GM18520 (cell line): Measurements from ENCODE around the gene ITGA6.

Experiments used
- ATAC-seq: cut with Tn5 transposase; IDR thresholded peaks from one replicate; pipeline ENCODE4 v1.9.1; 2021; ENCODE audit not compliant: unreplicated experiment

ITGA6 gene

DNA sequence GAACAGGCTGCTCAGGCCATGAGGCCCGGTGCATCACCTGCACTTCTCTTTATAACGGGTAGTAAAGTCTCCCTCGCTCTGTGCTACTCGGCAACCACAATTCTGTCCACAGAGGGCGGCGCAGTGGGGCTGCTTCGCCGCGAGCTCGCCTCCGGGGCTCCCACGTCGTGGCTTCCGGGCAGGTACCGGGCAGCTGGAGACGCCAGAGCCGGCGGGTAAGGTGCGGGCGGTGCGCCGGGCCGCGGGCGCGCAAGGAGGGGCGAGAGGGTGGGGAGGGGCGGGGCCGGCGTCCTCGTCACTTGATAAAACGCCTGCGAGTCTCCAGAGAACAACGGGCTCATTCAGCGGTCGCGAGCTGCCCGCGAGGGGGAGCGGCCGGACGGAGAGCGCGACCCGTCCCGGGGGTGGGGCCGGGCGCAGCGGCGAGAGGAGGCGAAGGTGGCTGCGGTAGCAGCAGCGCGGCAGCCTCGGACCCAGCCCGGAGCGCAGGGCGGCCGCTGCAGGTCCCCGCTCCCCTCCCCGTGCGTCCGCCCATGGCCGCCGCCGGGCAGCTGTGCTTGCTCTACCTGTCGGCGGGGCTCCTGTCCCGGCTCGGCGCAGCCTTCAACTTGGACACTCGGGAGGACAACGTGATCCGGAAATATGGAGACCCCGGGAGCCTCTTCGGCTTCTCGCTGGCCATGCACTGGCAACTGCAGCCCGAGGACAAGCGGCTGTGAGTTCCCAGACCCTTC is at the start of gene ITGA6:
ITGA6 (plus strand) TSS at position 331 of the 734 bp plus-strand sequence.
- no peak for ATAC-seq

DNA sequence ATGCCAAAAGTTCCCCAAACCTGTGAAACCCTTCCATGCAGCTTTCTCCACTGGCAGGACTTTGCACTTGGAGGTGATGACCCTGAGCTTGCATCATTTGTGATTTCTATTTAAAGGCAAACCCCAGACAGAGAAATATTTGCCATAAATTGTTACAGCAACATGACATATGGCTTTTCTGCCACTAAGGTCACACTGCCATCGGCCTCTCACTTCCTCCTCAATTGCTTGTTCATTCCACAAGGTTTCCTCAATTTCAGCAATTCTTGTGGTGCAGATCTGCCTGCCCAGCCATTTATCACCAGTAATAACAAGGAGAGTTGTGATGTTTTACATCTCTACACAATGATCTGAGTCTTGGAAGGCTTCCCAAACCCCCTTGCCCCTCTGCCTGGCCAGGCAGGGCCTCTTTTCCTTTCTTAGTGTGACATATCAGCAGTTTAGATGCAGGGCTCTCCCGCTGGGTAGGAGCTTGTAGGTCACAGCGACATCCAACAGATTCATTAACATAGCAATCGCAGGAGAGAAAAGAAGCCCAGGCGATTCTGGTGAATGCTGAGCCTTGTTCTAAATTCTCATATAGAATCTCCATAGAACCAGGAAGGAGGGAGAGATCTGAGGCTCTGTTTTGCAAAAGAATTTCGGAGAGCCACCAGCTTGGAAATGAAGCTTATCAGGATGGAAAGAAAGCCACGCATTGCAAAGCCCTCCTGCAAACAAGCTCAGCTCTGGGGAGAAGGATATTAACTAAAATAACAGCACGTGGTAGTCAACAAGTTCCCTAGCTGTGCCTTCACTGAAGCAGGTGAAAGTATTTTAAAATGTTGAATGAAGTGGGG is 46.7 kb upstream of the ITGA6 start:
- no peak for ATAC-seq

DNA sequence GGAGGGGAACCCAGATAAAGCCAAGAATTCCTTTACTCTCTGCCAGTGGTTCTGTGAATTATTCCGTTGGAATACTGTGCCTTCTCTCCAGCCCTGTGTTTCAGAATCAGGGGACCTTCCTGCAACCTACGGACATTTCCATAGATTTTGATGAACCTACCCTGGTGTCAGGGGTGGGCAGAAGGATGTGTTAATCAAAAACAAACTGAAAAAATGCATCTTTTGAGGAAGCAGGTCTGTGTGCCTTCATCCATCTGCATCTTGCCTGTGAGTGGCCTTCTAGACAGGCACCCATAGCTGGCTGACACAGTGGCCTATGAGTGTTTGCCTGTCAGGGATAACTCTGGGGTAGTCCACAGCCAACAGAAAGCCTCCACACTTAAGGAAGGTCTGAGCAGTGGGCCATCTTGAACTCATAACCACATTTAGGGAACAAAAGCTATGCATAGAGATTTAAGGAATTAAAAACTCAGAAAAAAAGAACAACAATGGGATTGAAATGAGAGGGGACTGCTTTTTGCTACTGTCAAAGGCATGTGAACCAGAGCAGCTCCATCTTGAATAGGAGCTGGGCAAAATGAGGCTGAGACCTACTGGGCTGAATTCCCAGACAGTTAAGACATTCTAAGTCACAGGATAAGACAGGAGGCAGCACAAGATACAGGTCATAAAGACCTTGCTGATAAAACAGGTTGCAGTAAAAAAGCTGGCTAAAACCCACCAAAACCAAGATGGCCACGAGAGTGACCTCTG is 45.9 kb upstream of the ITGA6 start:
- no peak for ATAC-seq

DNA sequence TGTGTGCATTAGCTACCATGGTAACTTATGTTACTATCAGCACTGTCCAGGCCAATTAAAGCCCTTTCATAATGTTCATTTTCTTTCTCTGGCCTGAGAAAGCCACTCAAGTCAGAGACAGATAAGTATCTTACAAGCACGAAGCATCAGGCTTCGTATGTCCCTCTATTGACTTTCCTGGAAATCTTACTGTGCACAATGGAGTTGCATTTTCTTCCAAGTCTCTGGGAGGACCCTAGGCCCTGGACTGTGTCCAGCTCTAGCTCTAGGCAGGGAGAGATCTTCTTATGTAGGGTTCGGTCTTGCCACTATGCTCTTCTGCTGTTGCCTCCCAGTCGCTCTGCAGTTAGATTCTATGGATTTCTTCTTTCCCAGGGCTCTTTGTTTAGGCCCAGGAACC is 40.0 kb upstream of the ITGA6 start:
- no peak for ATAC-seq

DNA sequence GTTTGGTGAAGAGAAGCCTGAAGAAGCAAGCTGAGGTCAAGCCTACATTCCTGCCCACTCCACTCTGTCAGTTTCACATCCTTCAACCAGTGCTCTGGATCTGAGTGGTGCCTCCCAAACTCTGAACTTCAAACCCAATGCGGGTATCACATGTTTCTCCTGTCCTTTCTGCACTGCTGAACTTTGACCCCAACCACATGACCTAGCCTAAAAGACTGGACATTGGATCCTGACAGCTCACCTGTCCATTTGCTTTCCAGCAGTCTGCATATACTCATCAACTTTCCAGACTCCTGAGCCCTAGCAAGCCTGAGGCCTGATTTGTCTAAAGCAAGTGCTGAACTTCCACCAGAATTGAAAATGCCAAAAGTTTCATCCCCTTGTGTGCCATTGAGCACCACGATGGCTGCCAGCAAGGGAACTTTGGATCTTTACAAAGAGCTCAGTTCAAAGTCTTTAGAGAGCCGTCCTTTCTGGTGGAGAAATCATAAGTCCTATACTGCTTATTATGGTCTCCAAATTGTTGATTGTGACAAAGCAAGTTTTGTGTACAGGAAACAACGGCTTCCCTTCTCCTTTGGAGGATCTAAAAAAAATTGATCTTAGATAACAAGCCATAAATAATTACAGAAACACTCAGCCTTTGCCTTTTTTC is 37.6 kb upstream of the ITGA6 start:
- no peak for ATAC-seq

DNA sequence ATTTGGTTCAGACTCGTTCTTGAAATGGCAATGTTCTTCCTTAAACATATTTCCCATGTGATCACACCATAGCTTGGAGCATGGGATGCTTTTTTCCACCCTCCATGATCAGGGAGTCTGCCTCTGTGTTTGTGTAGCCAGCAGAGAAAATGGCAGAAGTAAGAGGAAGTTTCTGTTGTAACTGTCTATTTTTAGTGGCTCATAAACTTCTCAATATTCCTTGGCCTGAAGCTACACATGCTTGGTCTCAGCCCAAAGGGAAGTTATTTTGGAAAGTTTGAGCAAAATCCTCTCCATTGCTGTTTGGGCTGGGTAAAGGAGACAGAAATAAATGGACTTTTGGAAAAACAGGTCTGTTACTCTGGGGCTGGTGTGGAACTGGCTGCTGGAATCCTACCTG is 33.4 kb upstream of the ITGA6 start:
- ATAC-seq, result no peak

DNA sequence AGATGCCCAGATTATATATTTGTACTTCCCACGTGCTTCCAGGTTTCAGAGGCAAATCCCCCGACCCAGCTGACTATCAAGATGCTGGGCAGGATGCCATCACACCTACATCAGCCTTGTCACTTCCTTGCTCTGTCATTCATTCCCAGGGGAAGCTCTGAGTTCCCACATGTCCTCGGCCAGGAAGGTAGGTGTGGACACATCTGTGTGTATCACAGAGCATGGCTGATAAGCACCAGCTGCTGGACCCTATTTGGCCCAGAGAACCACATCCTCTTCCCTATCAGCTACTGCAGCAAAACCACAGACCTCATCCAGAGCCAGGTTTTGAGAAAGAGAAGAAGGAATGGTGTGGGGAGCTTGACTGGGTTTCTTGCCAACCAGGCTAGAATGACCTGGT is 31.9 kb upstream of the ITGA6 start:
- no peak for ATAC-seq

DNA sequence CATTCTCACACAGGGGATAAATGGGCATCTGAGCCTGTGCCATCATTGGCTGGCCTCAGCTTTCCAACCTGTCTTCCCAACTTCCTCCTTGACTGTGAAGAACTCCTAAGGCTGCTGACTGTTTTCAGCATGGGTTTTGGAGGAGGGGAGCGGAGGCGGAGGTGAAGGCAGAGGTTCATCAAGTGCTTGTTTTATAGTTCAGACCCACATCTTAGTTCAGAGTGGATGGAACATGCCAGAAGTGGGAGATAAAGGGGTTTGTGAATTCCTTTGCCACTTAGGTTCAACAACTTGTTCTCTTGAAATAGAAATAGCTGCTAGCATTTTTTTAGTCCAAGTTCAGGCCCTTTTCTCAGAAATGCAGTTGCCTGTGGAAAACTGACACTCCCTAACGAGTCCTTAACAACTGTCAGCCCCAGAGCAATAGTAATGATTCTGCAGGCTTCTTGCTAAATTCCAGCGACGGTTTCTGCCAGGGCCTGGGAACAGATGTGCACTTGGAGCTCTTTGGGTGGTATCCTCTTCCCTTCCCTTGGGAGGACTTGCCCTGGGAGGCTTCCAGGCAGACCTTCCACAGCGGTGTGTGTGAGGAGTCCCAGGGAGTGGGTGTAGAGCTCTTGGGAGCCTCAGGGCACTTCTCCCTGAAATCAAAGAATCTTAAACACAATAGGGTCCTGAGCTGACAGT is 30.1 kb upstream of the ITGA6 start:
- ATAC-seq, result no peak

DNA sequence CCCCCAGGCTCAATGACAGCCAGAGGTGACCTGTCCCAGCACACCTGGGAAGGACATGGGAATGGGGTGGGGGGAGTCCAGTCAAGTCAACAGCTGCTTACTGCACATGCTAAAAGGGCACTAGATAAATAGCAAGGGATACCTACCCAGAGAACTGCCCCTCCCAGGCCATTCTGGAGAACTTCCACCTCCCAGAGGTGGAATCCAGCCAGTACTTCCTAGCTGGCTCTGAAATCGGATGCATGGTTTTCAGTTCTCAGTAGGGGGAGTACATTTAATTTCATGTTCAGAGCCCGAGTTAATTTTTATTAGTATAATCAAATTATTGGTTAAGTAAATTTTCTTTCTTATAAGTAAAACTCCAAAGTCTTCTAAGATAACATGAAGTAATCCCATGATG is 28.9 kb upstream of the ITGA6 start:
- no peak for ATAC-seq

DNA sequence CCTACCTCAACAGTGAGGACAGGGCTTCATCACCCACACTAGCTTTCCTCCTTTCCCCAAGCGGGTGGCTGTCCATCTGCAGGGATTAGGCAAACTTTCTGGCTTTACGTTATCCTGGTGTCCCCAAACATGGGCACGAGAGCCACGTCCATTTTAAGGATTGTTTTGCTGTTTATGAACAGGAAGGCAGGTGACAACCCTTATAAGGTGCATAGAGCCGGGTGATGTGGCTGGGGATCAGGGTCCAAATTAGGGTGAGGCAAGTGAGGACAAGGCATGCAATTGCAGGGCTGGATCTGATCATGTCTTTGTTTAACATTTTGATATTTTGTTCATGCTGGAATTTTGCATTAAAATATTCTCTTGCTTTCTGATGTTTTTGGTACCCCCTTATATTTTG is 27.6 kb upstream of the ITGA6 start:
- no peak for ATAC-seq

DNA sequence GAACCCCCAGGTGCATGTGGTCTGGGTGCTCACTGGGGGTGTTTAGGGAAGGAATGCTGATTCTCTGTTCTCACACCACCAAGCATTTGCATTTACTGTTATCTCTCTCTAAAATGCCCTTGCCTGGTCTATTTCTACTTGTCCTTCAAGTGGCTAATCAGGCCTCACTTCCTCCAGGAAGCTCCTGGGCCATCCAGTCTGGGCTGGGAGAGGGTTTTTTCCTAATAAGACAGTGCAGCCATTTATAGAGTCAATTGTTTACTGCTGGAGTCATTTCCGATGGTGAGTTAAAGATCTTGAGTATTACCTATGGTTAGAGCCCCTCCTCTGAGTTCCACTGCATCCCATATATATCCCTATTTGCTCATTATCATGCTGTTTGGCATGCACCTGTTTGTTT is 25.2 kb upstream of the ITGA6 start:
- ATAC-seq, result no peak

DNA sequence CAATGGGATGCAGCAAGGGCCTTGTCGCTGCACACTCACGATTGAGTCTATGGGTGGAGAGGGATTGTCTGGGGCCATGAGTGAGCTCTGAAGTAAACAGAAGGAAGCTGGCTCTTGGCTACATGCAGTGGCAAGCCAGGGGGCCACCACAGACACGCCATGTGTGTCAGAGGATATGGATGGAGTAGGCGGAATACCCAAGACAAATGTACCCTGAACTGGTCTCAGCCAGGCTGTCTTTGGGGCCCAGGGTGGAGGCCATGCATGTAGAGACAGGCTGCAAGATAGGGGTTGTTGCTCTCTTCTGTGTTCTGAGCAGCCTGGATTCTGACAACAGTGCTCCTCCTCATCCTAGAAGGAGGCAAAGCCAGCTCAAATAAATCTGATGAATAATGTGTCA is 24.0 kb upstream of the ITGA6 start:
- ATAC-seq, result no peak

DNA sequence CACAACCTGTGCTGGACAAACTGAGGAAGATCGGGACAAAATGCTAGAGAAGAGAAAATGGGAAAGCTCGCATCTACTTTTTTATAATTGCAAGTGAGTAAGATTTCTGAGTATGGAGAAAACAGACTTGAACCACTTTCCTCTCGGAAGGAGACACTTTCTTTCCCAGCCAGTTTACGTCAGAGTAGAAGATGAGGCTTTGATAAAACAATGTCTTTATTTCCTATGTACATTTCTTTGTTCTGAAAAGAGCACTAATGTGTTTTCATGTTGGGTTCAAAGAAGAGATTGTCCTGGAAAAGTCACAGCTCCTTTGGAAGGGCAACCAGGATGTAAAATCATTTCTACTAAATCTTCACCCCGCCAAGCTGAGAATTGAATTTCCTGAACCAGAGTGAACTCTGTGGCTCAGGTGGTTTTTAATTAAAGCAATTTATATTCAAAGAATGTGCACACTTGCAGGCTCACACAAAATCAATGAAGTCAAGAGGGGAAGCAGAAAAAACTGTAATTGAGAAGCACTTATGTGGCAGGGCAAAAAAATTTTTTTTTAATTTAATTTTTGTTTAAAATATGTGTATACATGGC is 23.4 kb upstream of the ITGA6 start:
- no peak for ATAC-seq

DNA sequence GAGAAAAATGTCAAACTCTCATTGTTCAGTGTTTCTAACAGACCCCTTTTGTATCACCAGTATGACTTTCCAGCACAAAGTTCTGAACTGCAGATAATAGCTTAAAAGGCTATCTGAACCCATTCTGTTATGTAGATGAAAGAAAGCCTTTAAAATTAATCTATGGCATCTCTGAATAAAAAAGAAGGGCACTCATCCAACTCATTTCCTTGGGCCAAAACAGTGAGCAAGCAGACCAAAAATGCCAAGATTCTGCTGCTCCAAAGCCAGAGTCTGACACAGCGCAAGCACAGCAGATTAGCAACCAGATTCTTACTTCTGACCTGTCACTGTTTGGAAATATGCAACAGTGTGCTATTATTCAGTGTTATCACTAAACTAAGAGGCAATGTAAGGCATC is 22.6 kb upstream of the ITGA6 start:
- no peak for ATAC-seq

DNA sequence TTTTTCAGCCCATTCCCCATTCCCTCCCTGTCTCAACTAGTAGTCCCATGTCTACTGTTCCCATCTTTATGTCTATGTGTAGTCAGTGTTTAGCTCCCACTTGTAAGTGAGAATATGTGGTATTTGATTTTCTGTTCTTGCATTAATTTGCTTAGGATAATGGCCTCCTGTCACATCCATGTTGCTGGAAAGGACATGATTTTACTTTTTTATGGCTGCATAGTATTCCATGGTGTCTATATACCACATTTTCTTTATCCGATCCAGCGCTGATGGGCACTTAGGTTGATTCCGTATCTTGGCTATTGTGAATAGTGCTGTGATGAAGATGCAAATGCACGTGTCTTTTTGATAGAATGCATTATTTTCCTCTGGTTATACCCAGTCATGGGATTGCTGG is 21.7 kb upstream of the ITGA6 start:
- ATAC-seq, result no peak

DNA sequence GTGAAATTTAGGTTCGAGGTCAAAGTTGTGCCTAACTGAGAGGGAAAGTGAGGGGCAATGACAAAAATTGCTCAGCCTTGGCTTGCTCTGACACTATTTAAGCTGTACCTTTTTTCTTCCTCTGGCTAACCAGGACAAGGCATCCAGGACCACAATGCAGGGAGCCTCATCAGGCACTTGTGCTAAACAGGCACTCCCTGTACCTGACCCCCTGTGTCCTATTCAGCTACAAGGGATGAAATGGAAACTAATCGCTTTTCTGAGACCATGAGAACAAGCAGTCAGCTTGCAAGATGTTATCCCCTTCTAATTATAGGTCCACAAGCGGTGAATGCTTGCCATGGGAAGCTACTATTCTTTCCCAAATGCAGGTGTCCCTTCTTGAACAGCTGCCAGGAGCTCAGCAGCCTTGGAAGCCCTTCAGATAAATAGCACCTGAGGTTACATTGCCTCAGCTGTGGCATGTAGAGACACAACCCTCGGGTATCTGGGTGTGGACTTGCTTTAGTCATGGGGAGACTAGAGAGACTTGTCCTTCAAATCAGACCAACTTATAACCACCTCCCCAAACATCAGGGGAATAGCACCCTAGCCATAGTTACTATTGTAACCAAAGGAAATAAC is 19.1 kb upstream of the ITGA6 start:
- ATAC-seq, result no peak

DNA sequence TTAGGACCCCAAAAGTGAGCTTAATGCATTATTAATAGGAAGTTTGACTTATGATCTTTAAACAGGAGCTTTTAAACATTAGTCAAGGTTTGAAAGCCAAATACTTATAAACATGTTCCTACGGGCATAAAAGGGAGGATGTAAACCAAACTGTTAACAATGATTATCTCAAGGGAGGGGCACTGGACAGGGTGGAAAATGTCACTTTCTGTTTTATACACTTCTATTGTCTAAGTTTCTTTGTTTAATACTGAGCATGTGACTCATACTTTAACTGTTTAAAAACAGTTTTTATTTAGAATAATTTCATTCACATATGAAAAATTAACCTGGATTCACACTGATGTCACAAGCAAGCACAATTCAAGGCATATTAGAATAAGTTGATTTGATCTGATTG is 18.3 kb upstream of the ITGA6 start:
- no peak for ATAC-seq

DNA sequence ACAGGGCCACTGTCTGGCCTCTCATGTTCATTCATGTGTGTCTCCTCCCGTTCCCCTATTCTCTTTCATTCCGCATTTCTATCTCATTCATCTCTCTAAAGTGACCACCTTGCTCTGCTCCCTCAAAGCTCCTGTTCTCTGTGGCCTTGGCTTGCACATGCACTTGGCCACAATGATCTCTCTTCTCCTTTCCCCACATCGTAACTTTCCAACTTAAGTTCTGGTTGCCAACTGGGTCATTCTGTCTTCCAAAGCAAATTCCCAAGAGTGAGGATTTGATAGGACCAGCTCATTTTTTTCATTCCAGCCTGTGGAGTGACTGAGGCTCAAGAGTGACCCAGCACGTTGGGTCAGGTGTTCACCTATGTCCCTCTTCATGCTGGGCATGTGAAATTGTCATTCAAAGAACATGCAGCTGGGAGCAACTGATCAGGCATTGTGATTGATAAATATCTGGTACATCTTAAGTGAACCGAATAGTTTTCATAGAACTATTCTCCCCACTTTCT is 14.3 kb upstream of the ITGA6 start:
- ATAC-seq, result no peak

DNA sequence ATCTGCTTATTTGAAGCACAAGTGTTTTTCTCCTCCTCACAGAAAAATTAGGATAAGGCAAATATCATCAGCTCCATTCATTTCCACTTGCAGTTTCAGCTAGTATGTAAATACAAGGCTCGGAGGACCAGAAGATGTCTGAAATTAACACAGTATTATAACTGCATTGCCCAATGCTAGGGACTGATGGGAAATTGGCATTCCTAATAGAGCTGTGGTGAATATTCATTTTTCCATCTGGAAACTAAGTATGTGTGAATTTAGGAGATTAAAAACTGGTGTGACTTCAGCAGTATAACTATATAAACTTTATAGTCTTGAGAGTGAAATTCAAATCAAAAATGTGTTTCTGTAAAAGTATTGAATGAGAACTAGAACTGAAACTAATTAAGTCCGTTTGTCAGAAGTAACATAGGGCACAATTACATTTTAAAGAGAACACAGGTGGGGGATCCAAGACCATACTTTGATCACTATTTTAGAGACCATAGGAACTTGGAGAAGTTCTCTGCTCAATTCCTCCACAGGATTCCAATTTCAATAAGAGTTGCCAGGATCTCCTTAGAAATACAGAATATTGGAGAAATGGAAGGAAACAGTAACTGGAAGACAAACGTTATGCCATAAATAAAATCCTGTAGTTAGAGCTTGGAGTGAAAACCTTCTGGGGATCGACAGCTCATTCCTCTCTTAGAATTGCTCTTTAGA is 12.1 kb upstream of the ITGA6 start:
- ATAC-seq, result no peak
